Keratinocyte (primary cell): ENCODE data around the gene SLC41A3. TPM values are rescaled to one million over a fixed set of nuclear protein-coding genes. Genes with fewer than 3 reads are reported as not detected.
"Not testable (repeated sequence)": the region's sequence is repeated elsewhere in the genome, so short reads cannot be mapped to it uniquely, and the experiment has no call there.

Source experiments
- DNase-seq: peaks from one replicate; pipeline ENCODE4 v3.0.0-alpha.2; 2011; ENCODE audit warnings: low read depth, missing footprints, low spot score
- FAIRE-seq: peaks from 2 replicates; lab custom pipeline; 2011; peaks lifted over from hg19 to GRCh38; lab: Jason Lieb, UNC
- H2AFZ ChIP-seq: 2 replicates; pipeline ENCODE4 v1.6.0; 2012; ENCODE audit warnings: low read length, control low read depth, inconsistent platforms; ENCODE audit not compliant: control insufficient read depth
- H3K27ac ChIP-seq: 2 replicates; pipeline ENCODE4 v1.5.1; 2011; ENCODE audit warnings: low read length; ENCODE audit not compliant: control insufficient read depth, insufficient read depth
- H3K27me3 ChIP-seq: 3 replicates; pipeline ENCODE4 v1.6.0; 2011; ENCODE audit warnings: low read length; ENCODE audit not compliant: control insufficient read depth, insufficient read depth; ENCODE audit errors: extremely low read depth
- H3K36me3 ChIP-seq, 2 experiments: 2 replicates in 1 of 2; 3 replicates in 1 of 2; pipeline ENCODE4 v1.5.1; 2011; ENCODE audit warnings: low read length in 2 of 2, mild to moderate bottlenecking in 1 of 2; ENCODE audit not compliant: control insufficient read depth in 2 of 2, insufficient read depth in 2 of 2; ENCODE audit errors: extremely low read depth in 1 of 2
- H3K4me1 ChIP-seq: 3 replicates; pipeline ENCODE4 v1.5.1; 2011; ENCODE audit warnings: low read length; ENCODE audit not compliant: control insufficient read depth, insufficient read depth; ENCODE audit errors: extremely low read depth
- H3K4me2 ChIP-seq: 3 replicates; pipeline ENCODE4 v1.6.0; 2011; ENCODE audit warnings: low read depth, low read length; ENCODE audit not compliant: control insufficient read depth, insufficient read depth; ENCODE audit errors: extremely low read depth
- H3K4me3 ChIP-seq, 3 experiments: fragments of 200-600 bp in 1 of 3; sonication (generic) in 1 of 3; 2 replicates in 2 of 3; 3 replicates in 1 of 3; pipeline ENCODE4 v1.5.1; 2011 to 2016; ENCODE audit warnings: low read length in 3 of 3, mild to moderate bottlenecking in 3 of 3, control low read depth in 2 of 3, inconsistent platforms in 1 of 3, low read depth in 1 of 3, mixed read lengths in 1 of 3, mixed run types in 1 of 3, moderate library complexity in 1 of 3; ENCODE audit not compliant: control insufficient read depth in 2 of 3, insufficient read depth in 2 of 3; ENCODE audit errors: extremely low read depth in 1 of 3
- H3K79me2 ChIP-seq: 2 replicates; pipeline ENCODE4 v1.6.0; 2012; ENCODE audit warnings: low read length; ENCODE audit not compliant: control insufficient read depth, insufficient read depth
- H3K9ac ChIP-seq: 3 replicates; pipeline ENCODE4 v1.6.0; 2011; ENCODE audit warnings: low read length; ENCODE audit not compliant: control insufficient read depth, insufficient read depth; ENCODE audit errors: extremely low read depth
- H3K9me1 ChIP-seq: 3 replicates; pipeline ENCODE4 v1.6.0; 2011; ENCODE audit warnings: low read length; ENCODE audit not compliant: control insufficient read depth, insufficient read depth; ENCODE audit errors: extremely low read depth
- H3K9me3 ChIP-seq: 2 replicates; pipeline ENCODE4 v1.5.1; 2012; ENCODE audit warnings: low read depth, low read length; ENCODE audit not compliant: control insufficient read depth
- H4K20me1 ChIP-seq: 3 replicates; pipeline ENCODE4 v1.6.0; 2011; ENCODE audit warnings: low read length; ENCODE audit not compliant: control insufficient read depth, insufficient read depth; ENCODE audit errors: extremely low read depth
- CTCF ChIP-seq, 3 experiments: IDR thresholded peaks in 1 of 3; conservative IDR thresholded peaks in 1 of 3; optimal IDR thresholded peaks in 1 of 3; 2 replicates in 2 of 3; 3 replicates in 1 of 3; pipeline versions ENCODE3 to v1.5.1; 2011; ENCODE audit warnings: low read length in 3 of 3, mild to moderate bottlenecking in 3 of 3, moderate library complexity in 2 of 3, control low read depth in 1 of 3, inconsistent platforms in 1 of 3; ENCODE audit not compliant: insufficient read depth in 2 of 3; ENCODE audit errors: extremely low read depth in 1 of 3
- EZH2 ChIP-seq: IDR thresholded peaks from one replicate; pipeline ENCODE4 v1.6.1; 2012; ENCODE audit warnings: inconsistent platforms, mild to moderate bottlenecking, low read length, moderate library complexity
- dilution Hi-C: fragments of 300-500 bp; cut with MboI; formaldehyde crosslinking; loops from one replicate; pipeline ENCODE4 v1.7.0; 2020; ENCODE audit warnings: low sequenced_read_pairs; ENCODE audit not compliant: extremely low pct_ligation_motif_present
- polyA plus RNA-seq, 5 experiments: library from polyadenylated mRNA; depleted of rRNA in 3 of 5; stranded (reverse) in 3 of 5; stranded (forward) in 1 of 5; unstranded in 1 of 5; fragments of >200 nt; gene quantifications; 1 replicate in 1 of 5; 2 replicates in 3 of 5; 3 replicates in 1 of 5; pipeline versions ENCODE4 v1.2.1 to v1.2.3, GENCODE V29; 2011 to 2012; ENCODE audit warnings: missing spikeins in 2 of 5, low read depth in 1 of 5, low replicate concordance in 1 of 5

Gene SLC41A3
- polyA plus RNA-seq, 1 donor (not counting 4 experiments of a cell fraction or from before 2014, with no cell fraction given) = 30.2 TPM

GRCh38 chr3:126098391-126098858, 14.5 kb upstream of the SLC41A3 start:
- Histone ChIP-seq H3K9ac (no peak overlapping the region), H3K9me1 (no peaks in the 10 kb centered on the region), H3K36me3 (no peaks in the 10 kb centered on the region), H3K27ac (no peak overlapping the region), H3K27me3 (no peaks in the 10 kb centered on the region), H2AFZ (no peak overlapping the region), H3K9me3 (peaks cover 4% of the 10 kb centered on the region), H4K20me1 (no peaks in the 10 kb centered on the region), H3K79me2 (no peaks in the 10 kb centered on the region), H3K4me2 (no peak overlapping the region), H3K4me3 (no peak overlapping the region), H3K4me1 (no peaks in the 10 kb centered on the region)
- dilution Hi-C loops = no loop called here
- FAIRE-seq = no peak
- no peak for TF ChIP-seq CTCF (optimal IDR thresholded peaks at IDR 0.05 in 1 of 3, IDR thresholded peaks at IDR 0.05 in 1 of 3, conservative IDR thresholded peaks at IDR 0.05 in 1 of 3; ENCODE audit: extremely low read depth in 1 of 3, insufficient read depth in 2 of 3, low read length in 3 of 3)
- no peak for TF ChIP-seq EZH2
- DNase-seq = no peak

- H3K9ac ChIP-seq = no peak overlapping the region
- no peaks in the 10 kb centered on the region for H3K4me1 ChIP-seq
- H3K4me3 ChIP-seq = no peak overlapping the region
- H3K9me3 ChIP-seq = peaks cover 4% of the 10 kb centered on the region
- H3K27ac ChIP-seq = no peak overlapping the region
- dilution Hi-C loops = no loop called here
- H3K27me3 ChIP-seq = no peaks in the 10 kb centered on the region
- no peak for TF ChIP-seq EZH2
- TF ChIP-seq CTCF (optimal IDR thresholded peaks at IDR 0.05 in 1 of 3, IDR thresholded peaks at IDR 0.05 in 1 of 3, conservative IDR thresholded peaks at IDR 0.05 in 1 of 3; ENCODE audit: extremely low read depth in 1 of 3, insufficient read depth in 2 of 3, low read length in 3 of 3) = no peak
- H3K79me2 ChIP-seq = no peaks in the 10 kb centered on the region
- FAIRE-seq = no peak
- no peak for DNase-seq
- no peaks in the 10 kb centered on the region for H3K36me3 ChIP-seq
- H4K20me1 ChIP-seq = no peaks in the 10 kb centered on the region
- H3K9me1 ChIP-seq = no peaks in the 10 kb centered on the region
- no peak overlapping the region for H2AFZ ChIP-seq
- H3K4me2 ChIP-seq = no peak overlapping the region
Measured at GRCh38 chr3:126097801-126098200, 13.9 kb upstream of the SLC41A3 start.

GRCh38 chr3:126096274-126096673, 12.3 kb upstream of the SLC41A3 start:
- H3K9me1 ChIP-seq, H3K9ac ChIP-seq, H3K27me3 ChIP-seq, H3K79me2 ChIP-seq, H3K36me3 ChIP-seq, H4K20me1 ChIP-seq, H2AFZ ChIP-seq, DNase-seq, dilution Hi-C loops, H3K4me3 ChIP-seq, H3K4me2 ChIP-seq, H3K9me3 ChIP-seq, H3K4me1 ChIP-seq, H3K27ac ChIP-seq, FAIRE-seq: not testable (repeated sequence)

GRCh38 chr3:126092128-126092527, 8.2 kb upstream of the SLC41A3 start:
- dilution Hi-C loops, H2AFZ ChIP-seq, H3K27me3 ChIP-seq, H3K9me3 ChIP-seq, H3K9me1 ChIP-seq, H3K4me3 ChIP-seq, FAIRE-seq, DNase-seq, H3K4me1 ChIP-seq, H3K36me3 ChIP-seq, H3K9ac ChIP-seq, H3K79me2 ChIP-seq, H4K20me1 ChIP-seq, H3K4me2 ChIP-seq, H3K27ac ChIP-seq: not testable (repeated sequence)
